HG03039 (cell line): ENCODE results near the gene ACP4.
"Not testable (repeated sequence)": the region's sequence is repeated elsewhere in the genome, so short reads cannot be mapped to it uniquely, and the experiment has no call there.

Experiments used
- ATAC-seq: cut with Tn5 transposase; IDR thresholded peaks from one replicate; pipeline ENCODE4 v1.9.1; 2021; ENCODE audit warnings: mild to moderate bottlenecking, moderate library complexity; ENCODE audit not compliant: unreplicated experiment

Gene ACP4

DNA sequence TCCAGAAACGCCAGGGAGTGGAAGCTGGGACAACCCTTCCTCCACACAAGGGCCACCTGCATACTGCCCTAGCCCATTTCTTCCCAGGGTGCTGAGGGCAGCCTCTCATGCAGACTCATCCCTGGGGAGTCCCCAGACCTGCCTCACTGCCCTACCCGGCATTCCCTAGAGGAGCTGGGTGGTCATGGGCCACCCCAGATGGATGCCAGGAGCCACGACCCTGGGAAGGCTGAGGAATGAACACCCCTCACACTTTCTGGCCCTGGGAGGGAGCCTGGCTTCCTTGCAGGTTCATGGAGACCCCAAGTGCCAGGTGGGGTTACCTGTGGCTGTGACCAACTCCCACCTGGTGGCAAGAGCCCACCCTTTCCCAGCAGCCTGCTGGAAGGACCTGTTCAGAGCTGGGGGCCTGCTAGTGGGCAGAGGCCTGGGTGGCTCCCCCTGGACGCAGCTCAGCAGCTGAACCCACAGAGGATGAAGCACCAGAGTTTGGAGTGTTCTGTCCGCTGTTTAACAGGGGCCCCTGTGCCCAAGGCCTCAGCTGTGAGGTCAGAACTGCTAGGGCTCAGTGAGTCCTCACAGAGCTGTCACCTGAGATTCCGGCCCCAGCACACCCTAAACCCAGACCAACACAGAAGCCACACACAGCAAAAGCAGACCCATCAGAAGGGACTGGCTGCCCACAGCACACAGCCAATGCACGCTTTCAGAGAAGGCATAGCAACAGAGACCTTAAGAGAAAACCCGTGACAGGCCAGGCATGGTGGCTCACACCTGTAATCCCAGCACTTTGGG, 6.6 kb downstream of the ACP4 start:
- ATAC-seq = no peak

DNA sequence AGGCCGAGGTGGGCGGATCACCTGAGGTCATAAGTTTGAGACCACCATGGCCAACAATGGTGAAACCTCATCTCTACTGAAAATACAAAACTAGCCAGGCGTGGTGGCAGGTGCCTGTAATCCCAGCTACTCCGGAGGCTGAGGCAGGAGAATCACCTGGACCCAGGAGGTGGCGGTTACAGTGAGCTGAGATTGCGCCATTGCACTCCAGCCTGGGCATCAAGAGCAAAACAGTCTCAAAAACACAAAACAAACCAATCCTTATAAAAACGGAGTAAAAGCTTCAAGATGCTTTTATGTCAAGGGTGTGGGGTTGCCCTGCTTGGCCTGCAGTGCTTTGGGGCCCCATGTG, 7.2 kb downstream of the ACP4 start:
- no peak for ATAC-seq

DNA sequence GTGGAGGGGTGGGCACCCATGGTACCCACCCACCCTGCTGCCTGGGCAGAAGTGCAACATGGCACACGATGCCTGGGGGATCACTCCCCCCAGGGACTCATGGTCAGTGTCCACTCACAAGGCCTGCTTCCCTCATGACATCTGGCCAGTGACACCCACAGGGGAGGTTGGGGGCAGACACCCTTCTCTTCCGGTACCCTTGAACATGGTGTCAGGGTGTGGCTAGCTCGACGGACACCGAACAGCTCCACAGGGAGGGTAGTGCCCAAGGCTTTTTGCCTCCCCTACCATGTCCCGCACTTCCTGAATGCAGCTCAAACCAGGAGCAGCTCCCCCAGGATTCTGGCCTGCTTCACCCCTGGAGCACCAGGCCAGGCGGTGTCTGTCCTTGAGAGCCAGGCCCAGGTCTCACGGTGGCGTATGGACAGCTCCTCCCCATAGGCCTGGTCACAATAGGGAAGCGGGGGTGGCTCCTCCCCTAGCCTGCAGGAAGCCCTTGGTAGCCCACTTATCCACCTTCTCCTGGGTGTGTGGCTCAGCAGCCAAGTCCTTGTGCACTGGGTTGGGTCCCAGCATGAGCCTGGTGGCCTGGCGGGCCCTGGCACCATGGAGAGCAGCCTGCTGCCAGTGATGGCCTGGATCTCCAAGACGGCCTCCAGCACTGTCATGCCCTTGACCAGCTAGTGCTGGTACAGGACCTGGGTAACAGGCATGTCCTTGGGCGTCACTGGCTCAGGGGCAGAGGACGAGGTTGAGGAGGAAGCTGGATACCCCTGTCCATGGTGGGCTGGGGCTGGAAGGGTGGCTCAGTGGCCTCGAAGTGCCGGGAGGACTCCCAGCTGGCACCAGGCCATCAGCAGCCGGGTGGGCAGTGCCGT, 7.8 kb downstream of the ACP4 start:
- ATAC-seq = no peak

DNA sequence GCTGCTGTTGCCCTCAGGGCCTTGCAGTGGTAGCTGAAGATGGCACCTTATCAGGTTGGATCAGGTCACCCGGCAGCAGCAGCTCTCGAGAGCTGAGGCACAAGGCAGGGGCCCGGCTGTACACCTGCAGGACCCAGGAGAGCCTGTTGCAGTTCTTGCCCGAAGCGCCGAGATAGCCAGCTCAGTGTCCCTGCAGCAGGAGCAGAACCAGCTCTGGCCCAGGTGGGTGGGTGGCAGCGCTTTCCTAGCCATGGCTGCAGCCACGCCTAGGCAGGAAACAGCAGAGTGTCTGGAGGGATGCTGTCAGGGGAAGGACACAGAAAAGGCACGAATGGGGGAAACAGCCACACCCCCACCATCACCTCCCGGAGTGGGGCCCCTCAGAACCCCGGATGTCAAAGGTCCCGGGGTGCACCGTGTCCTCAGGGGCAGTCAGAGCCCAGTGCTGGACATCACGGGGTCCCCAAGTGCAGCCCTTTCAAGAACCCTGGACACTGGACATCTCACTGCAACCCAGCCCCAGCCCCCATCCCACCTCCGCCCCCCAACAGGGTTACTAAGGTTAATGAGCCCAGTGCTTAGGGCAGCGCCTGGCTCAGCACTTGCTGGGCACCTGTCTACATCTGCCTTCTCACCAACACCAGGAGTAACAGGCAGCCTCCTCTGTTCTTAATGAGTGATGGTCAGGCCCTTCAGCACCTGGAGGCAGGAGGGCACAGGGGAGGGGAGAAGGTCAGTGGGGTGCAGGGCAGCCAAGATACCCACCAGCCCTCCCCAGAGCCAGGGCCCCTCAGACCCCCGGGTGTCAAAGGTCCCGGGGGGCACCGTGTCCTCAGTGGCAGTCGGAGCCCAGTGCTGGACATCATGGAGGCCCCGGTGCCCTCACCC, 8.7 kb downstream of the ACP4 start:
- ATAC-seq = no peak

DNA sequence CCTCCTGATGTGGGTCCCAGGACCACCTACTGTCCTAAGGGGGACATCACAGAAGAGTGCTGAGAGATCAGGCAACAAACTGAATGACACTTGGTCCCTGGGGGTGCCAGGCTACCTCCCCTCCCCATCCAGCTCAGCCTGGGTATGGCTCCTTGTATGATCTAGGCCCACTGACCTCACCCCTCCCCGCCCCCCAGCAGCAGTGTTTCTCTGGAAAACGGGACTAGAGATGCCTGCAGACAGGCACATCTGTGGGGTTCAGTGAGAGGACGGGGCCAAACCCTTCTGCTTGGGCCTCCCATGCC, 9.3 kb downstream of the ACP4 start:
- ATAC-seq = no peak

DNA sequence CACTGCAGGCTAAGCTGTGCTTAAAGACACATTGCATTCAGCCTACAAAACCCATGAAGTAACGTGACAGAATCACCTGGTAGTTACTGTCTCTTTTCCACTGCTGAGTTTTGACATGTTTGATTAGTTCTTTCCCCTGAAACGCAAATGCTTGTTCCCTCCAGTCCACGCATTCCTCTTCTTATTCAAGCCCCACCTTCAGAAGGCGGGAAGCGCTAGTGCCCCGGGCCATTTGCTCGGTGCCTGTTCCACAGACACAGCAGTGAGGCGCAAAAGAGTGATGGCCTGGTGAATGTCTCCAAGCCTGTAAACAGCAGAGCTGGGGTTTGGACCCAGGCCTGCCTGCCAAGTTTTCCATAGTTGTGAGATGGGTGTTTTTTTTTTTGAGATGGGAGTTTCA, 10.9 kb downstream of the ACP4 start:
- no peak for ATAC-seq

DNA sequence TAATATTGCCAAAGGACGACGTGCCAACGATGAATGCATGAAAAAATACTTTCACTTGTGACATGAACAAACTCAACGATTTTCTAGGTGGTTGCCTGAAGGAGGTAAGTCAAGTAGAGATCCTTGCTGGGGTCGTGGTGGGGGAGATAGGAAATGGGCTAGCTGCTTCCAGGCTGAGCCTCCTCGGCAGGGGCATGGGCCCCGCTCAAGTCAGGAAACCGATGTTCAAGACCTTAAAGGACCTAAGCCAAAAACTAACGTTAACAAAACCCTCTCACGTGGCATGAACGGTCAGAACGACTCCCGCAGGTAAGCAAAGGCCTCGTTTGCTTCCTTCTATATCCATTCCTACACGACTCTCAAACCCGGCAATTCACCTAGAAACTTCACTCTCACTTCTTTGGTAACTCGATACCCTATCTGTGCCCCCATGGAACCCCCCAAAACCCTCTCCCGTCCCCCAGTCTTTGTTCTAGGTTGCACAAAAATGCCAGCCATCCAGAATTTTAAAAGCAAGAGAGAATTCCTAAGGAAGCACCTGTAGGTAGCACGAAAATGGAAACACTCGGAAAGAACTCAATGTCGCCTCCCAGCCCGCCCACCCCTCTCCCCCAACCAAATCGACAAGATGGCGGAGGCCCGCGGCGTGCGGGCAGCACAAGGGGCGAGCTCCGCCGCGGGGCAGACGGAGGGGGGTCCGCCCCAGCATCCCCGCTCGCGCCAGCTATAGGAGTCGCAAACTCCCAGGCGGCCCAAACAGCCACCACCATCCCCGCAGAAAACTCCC, 13.6 kb downstream of the ACP4 start:
- ATAC-seq = peak; percentile 2

DNA sequence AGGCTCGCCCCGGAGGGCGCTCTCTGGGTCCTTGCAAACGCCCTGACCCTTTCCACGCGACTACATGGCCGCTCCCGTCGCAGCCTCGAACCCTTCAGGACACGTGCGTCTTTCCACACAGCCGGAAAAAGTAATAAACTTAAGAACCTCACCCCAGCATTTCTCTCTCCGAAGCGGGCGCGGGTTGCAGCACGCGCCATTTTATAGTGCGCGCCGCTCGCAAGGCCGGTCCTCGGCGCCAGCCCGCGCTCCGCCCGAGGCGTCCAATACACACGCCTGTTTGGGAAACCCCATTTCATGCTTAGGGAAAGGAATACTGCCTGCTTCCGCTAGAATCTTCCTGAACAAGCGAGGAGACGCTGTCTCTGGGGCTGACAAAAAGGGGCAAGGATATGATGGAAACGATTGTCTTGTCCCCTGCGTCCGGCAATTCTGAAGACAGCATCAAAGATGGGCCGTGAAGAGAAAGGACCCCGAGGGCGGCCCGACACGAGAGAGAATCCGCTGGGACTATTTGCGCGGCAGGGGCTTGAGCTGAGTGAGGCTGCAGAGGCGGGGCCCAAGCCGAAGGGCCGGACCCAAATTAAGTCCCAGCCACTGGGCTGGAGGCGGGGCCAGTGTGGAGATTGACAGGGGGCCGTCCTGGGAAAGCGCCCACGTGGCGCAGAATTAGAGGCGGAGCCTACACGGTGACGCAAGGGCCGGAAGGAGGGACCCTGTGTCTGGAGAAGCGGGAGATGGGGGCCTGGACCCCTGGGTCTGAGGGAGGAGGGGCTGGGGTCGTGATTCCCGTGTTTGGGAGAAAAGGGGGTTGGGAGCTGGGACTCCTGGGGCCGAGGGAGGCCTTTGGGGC, 14.4 kb downstream of the ACP4 start:
- peak; percentile 80 for ATAC-seq

DNA sequence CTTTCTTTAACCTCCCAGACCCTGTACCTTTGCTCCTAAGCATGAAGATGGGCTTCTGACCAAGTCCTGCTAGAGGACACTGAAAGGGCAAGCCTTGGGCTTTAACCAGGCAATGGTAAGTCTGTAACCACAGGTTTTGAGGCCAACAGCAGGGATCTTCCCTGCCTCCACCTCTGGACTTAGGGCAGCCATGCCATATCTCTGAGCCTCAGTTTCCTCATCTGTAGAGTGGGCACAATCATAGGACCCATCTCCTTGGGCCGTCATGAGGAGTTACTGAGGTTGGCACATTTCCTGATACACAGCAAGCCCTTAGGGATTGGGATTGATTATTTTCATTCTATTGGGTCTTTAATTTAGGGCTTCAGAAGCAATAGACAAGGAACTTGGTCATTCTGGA, 18.6 kb downstream of the ACP4 start:
- no peak for ATAC-seq

DNA sequence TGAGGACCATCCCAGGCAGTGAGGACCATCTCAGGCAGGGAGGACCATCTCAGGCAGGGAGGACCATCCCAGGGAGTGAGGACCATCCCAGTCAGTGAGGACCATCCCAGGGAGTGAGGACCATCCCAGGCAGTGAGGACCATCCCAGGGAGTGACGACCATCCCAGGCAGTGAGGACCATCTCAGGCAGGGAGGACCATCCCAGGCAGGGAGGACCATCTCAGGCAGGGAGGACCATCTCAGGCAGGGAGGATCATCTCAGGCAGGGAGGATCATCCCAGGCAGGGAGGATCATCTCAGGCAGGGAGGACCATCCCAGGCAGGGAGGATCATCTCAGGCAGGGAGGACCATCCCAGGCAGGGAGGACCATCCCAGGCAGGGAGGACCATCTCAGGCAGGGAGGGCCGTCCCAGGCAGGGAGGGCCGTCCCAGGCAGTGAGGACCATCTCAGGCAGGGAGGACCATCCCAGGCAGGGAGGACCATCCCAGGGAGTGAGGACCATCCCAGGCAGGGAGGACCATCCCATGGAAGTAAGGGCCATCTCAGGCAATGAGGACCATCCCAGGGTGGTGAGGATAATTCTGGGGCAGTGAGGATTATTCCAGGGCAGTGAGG, 21.5 kb downstream of the ACP4 start:
- ATAC-seq = not testable (repeated sequence)

DNA sequence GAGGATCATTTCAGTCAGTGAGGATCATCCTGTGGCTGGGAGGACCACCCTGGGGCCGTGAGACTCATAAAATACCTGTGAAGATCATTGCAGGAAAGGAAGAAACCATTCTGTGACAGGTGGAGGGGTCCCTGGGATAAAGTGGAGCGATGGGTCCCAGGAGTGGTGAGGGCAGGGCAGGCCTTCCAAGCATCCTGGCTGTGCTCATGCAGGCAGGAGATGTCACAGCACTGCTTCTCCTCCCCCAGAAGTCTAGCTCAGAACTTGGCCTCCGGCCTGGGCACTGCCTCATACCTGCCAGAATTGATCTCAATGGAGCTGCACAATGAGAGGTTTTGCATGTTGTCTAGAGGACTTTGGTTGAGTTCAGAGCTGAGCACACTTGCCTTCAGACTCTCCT, 22.3 kb downstream of the ACP4 start:
- ATAC-seq = no peak

DNA sequence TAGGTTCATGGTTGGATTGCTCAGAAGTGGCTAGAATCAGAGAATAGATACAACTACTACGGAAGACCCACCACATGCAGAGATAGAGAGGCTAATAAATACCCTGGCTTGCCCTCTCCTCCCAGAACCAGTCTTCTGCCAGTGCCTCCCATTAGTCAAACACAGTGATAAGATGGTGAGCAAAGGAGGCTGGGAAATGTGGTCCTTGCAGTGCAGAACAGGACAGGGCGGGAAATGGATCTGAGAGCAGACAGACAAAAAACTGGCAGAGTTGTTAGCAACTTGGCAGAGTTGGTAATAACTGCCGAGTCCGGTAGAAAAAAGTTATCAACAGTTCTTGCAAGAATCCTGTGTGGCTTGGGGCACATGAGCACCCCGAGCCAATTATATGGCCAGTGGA, 24.7 kb downstream of the ACP4 start:
- no peak for ATAC-seq

DNA sequence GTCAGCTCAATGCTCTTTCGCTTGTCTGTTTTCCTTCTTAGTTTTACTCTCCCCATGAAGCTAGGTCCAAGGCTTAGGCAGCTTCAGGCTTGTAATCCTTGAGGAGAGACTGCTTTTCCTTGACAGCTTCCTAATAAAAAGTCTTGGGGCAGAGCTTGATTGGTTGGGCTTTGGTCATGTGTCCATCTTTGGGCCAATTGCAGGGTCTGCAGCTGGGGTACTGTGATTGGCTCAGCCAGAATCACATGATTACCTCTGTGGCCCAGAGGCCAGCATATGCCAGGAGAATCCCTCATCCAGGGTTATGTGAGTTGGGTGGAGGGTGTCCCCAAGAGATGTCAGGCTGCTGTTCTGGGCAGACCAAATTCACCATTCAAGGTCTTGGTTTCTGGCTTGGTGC, 25.2 kb downstream of the ACP4 start:
- no peak for ATAC-seq

DNA sequence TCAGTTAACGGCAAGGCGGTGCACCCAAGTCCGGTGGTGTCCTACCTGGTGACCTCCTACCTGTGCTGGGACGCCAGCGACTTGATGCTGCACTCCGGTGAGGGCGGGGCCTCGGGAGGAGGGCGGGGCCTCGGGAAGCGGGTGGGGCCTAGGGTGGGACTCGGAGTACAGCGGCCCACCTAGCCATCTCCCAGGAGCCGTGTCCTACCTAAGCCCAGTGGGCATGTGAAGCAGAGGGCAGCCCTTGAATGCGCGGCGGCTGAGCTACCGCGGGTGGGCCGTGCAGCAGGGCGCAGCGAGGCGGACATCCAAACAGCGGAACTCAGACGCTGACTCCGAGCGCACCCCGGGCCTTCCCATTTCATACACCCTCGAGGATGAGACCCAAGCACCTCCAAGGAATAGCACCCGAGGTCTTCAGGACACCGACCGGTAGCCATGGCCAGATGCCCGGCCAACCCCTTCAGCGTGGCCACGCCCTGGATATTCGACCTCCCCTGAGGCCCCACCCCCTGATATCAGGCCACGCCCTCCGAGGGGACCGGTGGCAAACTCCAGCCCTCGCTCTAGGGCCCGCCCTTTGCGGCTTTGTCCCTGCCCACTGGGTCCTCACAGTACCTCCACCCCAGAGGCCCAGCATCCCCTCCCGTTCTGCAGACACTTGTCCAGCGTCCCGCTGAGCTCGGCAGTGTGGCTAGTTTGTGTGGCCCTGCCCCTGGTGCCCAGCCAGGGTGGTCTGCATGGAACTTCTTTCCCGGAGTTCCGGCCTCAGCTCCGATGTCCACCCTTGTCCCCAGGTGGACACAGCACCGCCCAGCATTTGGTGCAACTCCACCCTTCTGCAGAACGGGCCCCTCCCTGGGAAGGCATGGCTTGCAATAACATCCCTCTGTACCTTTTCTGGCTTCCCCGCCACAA, 28.0 kb downstream of the ACP4 start:
- ATAC-seq = peak; percentile 55

DNA sequence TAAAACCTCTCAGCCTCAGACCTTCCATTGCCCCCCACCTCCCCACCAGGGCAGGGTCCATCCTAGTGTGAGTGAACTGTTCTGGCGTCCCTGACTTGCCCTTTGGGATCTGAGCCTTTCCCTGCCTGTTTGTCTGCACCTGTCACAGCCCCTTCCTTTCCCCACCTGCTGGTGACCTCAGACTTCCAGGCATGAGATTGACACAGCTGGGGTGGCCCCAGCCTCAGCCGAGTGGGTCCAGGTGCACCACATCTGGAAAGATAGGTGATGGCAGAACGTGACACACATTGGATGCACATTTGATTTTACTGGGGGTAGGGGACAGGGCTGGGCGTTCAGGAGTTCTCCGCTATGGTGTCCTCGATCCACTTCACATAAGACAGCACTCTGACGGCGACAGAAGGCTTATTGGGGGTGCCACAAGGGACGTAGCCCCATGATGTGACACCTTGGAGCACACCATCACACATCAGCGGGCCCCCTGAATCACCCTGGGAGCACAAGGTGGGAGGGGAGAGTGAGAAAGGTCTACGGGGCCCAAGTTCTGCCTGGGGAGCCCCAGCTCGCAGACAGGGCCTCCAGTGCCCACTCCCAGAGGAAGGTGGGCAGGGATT, 28.8 kb downstream of the ACP4 start:
- no peak for ATAC-seq

DNA sequence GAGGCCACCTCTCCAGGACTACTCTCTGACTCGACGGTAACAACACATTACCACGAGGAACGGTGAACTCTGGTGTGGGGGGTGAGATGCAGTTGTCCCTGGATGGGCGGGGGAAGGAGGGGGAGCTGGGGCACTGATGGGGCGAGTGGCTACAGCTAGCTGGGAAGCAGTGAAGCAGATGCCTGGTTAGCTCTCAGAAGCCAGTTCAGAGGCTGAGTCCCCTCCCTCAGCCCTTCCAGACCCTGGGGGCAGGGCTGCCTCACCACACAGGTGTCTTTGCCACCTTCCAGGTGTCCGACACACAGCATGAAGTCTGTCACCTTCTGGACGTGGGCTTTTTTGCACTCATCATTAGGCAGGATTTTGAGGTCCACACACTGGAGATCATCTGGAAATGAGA, 29.4 kb downstream of the ACP4 start:
- ATAC-seq = no peak

DNA sequence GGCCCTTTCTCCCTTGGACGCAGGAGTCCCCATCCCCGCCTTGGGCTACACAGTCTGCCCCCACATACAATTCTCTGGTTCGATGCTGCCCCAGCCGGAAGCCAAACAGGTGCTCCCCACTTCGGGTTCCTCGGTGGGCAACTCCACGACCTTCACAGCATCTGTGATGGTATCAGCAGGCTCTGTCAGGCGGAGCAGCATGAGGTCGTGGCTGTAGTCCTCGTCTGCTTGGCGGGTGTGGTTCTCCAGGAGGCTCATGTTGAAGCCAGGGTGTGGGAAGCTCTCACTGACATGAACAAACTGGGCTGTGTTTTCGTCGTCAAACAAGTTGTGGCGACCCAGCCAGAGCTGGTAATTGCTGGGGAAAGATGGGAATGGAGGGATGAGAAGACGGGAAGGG, 29.9 kb downstream of the ACP4 start:
- no peak for ATAC-seq
